Osteocyte (in vitro differentiated cells): ENCODE results near the gene ST8SIA4. TPM values are rescaled to one million over a fixed set of nuclear protein-coding genes. Genes with fewer than 3 reads are reported as not detected.

ENCODE experiments used
- DNase-seq: peaks from one replicate; pipeline ENCODE4 v3.0.0; 2021; ENCODE audit warnings: mixed read lengths; ENCODE audit not compliant: unreplicated experiment; ENCODE audit errors: extremely low spot score
- H3K27ac Mint-ChIP-seq: one replicate; pipeline ENCODE4 v1.8.0; 2021; ENCODE audit warnings: mild to moderate bottlenecking, mixed read lengths; ENCODE audit not compliant: unreplicated experiment
- H3K27me3 Mint-ChIP-seq: one replicate; pipeline ENCODE4 v1.8.0; 2021; ENCODE audit warnings: mixed read lengths; ENCODE audit not compliant: unreplicated experiment
- H3K36me3 Mint-ChIP-seq: one replicate; pipeline ENCODE4 v1.8.0; 2021; ENCODE audit warnings: mixed read lengths; ENCODE audit not compliant: unreplicated experiment
- H3K4me1 Mint-ChIP-seq: one replicate; pipeline ENCODE4 v1.8.0; 2021; ENCODE audit warnings: mixed read lengths; ENCODE audit not compliant: unreplicated experiment
- H3K4me3 Mint-ChIP-seq: one replicate; pipeline ENCODE4 v1.8.0; 2021; ENCODE audit warnings: mild to moderate bottlenecking, moderate library complexity, mixed read lengths; ENCODE audit not compliant: unreplicated experiment
- H3K9me3 Mint-ChIP-seq: one replicate; pipeline ENCODE4 v1.8.0; 2021; ENCODE audit warnings: mixed read lengths; ENCODE audit not compliant: unreplicated experiment
- total RNA-seq: library from RNA; stranded (reverse); gene quantifications from 2 replicates; pipeline ENCODE4 v1.2.1, GENCODE V29; 2021
- TF ChIP-seq, protein P1 (sequence below): fragments of 200-600 bp; sonication (generic); IDR thresholded peaks from 2 replicates; pipeline ENCODE4 v1.5.0; 2021; ENCODE audit warnings: antibody characterized with exemption, mild to moderate bottlenecking, moderate library complexity

ST8SIA4 gene
- total RNA-seq, 1 donor from 2014 or later = not detected

- DNase-seq = no peak
- H3K4me1 Mint-ChIP-seq = peaks cover 8% of the 10 kb centered on the region
- TF ChIP-seq, protein P1, sequence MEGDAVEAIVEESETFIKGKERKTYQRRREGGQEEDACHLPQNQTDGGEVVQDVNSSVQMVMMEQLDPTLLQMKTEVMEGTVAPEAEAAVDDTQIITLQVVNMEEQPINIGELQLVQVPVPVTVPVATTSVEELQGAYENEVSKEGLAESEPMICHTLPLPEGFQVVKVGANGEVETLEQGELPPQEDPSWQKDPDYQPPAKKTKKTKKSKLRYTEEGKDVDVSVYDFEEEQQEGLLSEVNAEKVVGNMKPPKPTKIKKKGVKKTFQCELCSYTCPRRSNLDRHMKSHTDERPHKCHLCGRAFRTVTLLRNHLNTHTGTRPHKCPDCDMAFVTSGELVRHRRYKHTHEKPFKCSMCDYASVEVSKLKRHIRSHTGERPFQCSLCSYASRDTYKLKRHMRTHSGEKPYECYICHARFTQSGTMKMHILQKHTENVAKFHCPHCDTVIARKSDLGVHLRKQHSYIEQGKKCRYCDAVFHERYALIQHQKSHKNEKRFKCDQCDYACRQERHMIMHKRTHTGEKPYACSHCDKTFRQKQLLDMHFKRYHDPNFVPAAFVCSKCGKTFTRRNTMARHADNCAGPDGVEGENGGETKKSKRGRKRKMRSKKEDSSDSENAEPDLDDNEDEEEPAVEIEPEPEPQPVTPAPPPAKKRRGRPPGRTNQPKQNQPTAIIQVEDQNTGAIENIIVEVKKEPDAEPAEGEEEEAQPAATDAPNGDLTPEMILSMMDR = no peak
- H3K4me3 Mint-ChIP-seq = no peak overlapping the region
- H3K27me3 Mint-ChIP-seq = peaks cover 6% of the 10 kb centered on the region
- H3K9me3 Mint-ChIP-seq = no peaks in the 10 kb centered on the region
- H3K27ac Mint-ChIP-seq = no peak overlapping the region
- no peaks in the 10 kb centered on the region for H3K36me3 Mint-ChIP-seq
These were observed 131.1 kb downstream of the ST8SIA4 start for GRCh38 chr5:100772006-100772405.

DNA sequence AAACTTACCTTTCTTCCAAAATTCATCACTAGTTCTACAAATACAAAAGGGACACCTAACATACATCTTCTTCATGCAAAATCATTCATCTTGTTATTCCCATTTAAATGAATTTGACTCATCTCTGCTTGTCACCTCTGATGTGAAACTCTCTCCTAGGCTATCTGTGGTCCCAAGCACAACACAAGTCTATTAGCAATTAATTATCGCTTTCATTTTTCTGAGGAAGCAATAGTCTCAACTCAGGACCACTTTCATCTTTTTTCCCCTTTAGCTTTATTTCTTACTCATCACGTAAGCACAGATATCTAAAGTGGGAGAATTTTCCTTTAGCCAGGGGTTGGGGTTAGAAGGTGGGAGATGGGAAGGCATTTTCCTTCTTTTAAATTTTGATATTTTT, 131.9 kb downstream of the ST8SIA4 start:
- no peaks in the 10 kb centered on the region for H3K36me3 Mint-ChIP-seq
- H3K27me3 Mint-ChIP-seq = peaks cover 6% of the 10 kb centered on the region
- H3K27ac Mint-ChIP-seq = no peak overlapping the region
- no peaks in the 10 kb centered on the region for H3K9me3 Mint-ChIP-seq
- DNase-seq = no peak
- TF ChIP-seq, protein P1 = no peak
- H3K4me1 Mint-ChIP-seq = peaks cover 2% of the 10 kb centered on the region
- no peak overlapping the region for H3K4me3 Mint-ChIP-seq

GRCh38 chr5:100768221-100768620, 134.9 kb downstream of the ST8SIA4 start:
- no peak for DNase-seq
- H3K27ac Mint-ChIP-seq = no peak overlapping the region
- no peaks in the 10 kb centered on the region for H3K36me3 Mint-ChIP-seq
- H3K4me3 Mint-ChIP-seq = no peak overlapping the region
- peaks cover 12% of the 10 kb centered on the region for H3K27me3 Mint-ChIP-seq
- no peaks in the 10 kb centered on the region for H3K4me1 Mint-ChIP-seq
- H3K9me3 Mint-ChIP-seq = no peaks in the 10 kb centered on the region
- TF ChIP-seq, protein P1 = no peak

DNA sequence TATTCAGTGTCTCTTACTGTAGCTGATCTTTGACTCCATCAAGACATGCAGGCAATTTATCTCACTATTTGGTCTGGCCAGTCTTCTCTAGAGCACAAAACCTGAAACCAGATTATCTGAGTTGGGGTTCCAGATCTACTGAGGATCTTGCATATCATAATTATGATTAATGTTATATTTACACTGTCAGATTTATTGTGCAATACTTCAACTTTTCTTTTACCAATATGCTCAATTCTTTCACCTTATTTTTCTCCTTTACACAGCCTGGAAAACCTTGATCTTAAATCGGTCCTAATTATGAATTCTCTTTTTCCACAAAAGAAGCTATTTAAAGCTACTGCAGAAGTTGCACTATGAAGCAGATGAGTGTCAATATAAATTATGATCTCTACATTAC, 140.1 kb downstream of the ST8SIA4 start:
- H3K27me3 Mint-ChIP-seq = peaks cover 10% of the 10 kb centered on the region
- DNase-seq = no peak
- H3K9me3 Mint-ChIP-seq = no peaks in the 10 kb centered on the region
- peaks cover 8% of the 10 kb centered on the region for H3K4me1 Mint-ChIP-seq
- no peak overlapping the region for H3K27ac Mint-ChIP-seq
- no peak overlapping the region for H3K4me3 Mint-ChIP-seq
- TF ChIP-seq, protein P1 = no peak
- H3K36me3 Mint-ChIP-seq = no peaks in the 10 kb centered on the region

- Mint-ChIP-seq H3K9me3 (no peaks in the 10 kb centered on the region), H3K36me3 (no peaks in the 10 kb centered on the region), H3K27me3 (peaks cover 10% of the 10 kb centered on the region), H3K4me3 (no peak overlapping the region), H3K4me1 (peaks cover 14% of the 10 kb centered on the region), H3K27ac (no peak overlapping the region)
- DNase-seq = no peak
- TF ChIP-seq, protein P1 = no peak
These were observed 141.0 kb downstream of the ST8SIA4 start for GRCh38 chr5:100762108-100762507.
